GM11168 (cell line): Measurements from ENCODE around the gene ABCC9.

Source experiments
- in situ Hi-C: fragments of 300-500 bp; cut with MboI; formaldehyde crosslinking; loops from one replicate; pipeline ENCODE4 v1.12.0; 2022; ENCODE audit warnings: low sequenced_read_pairs; ENCODE audit not compliant: unreplicated experiment

ABCC9 gene

DNA sequence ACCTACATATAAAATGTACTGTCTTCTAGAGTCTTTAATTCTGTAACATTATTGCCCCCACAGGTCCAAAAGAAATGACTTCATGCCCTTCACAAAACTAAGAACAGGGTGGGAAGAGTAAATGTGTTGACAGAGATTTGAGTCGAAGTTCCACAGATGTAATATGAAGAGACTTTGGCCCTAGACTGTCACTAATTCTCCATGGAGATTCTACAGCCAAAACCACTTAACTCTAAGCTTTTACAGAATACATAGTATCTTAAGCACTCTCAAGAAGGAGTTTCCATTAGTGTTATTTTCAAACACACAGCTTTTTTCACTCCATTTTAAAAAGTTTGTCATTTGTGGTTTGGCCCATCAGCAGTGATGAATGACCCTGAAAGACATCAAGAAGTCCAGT, 56.3 kb downstream of the ABCC9 start:
- in situ Hi-C loops: no loop called here

DNA sequence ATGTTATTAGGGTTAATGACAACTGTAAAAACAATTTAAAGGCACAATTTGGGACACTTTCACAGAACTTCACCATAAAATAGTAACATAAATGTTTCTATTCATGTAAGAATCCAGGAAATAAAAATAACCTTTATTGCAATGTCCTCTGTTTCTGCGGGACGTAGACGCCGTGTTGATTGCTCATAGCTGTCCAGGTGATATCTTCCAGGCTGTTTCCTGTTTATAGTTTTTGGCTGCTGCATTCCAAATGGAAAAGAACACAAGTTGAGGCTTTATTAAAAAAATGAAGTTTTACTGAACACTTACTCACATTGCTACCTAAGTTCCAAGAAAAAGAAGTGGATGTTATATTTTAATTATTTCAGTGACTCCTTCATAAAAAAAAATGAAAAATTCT, 58.6 kb downstream of the ABCC9 start:
- in situ Hi-C loops: no loop called here

GRCh38 chr12:21881965-21882364, 59.3 kb downstream of the ABCC9 start:
- in situ Hi-C loops: no loop called here

GRCh38 chr12:21879312-21879711, 61.9 kb downstream of the ABCC9 start:
- in situ Hi-C loops: no loop called here

- in situ Hi-C loops: no loop called here
Measured at GRCh38 chr12:21877293-21877982, 63.8 kb downstream of the ABCC9 start.

DNA sequence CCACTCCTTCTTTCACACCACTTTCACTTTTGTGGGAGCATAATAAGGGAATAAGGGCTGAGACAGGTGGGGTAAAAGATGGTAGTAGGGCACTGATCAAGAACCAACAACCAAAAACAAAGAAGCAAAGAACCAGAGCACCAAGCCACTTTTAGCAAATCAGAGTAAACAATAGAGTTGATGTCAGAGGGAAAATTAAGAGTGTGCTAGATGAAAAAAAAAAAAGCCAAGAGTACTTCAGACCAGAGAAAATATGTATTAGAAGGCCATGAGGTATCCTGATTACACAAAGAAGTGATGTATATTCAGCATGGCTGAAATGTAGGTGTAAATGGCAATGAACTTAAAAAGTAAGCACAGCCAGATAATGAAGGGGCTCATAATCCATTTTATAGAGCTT, 75.4 kb downstream of the ABCC9 start:
- in situ Hi-C loops: no loop called here

- in situ Hi-C loops: no loop called here
Measured at GRCh38 chr12:21860534-21860933, 80.7 kb downstream of the ABCC9 start.

- in situ Hi-C loops: no loop called here
Measured at GRCh38 chr12:21860128-21860527, 81.1 kb downstream of the ABCC9 start.

DNA sequence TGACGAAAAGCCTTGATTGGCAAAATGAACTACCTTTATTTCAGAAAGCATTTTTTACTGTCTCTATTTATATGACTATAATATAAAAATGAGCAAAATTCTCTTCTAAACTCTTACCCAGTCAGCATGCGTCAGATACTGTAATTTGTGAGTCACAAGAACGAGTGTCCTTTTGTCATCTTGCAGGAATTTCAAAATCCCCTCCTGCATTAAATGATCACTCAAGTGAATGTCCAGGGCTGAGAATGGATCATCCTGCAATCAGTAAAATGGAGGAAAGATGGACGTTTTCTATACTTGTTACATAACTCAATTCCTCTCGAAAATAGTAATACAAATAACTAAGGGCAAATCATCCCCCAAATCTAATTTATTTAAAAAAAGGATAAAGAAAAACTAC, 89.0 kb downstream of the ABCC9 start:
- in situ Hi-C loops: no loop called here

- in situ Hi-C loops: no loop called here
Measured at GRCh38 chr12:21851151-21851550, 90.1 kb downstream of the ABCC9 start.

DNA sequence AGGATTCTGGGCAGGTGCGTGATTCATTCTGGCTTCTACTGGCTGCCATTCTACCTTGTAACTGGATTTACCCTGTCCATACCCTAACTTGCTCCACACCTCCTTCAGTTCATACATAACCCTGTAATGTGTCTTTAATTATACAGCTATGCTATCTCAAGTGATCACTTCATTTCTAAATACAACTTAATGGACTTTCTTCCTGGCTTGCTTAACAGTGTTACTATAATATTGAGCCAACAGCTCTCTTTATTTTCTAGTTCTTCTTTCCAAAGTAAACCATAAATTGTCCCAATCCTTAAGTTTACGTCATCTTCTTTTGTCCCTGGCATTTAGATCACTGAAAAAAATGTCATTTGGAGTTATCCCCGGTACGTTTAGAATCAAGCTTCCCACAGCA, 90.8 kb downstream of the ABCC9 start:
- in situ Hi-C loops: no loop called here

- in situ Hi-C loops: no loop called here
Measured at GRCh38 chr12:21849878-21850277, 91.3 kb downstream of the ABCC9 start.

- in situ Hi-C loops: no loop called here
Measured at GRCh38 chr12:21848192-21848591, 93.0 kb downstream of the ABCC9 start.

GRCh38 chr12:21843795-21844194, 97.4 kb downstream of the ABCC9 start:
- in situ Hi-C loops: no loop called here

DNA sequence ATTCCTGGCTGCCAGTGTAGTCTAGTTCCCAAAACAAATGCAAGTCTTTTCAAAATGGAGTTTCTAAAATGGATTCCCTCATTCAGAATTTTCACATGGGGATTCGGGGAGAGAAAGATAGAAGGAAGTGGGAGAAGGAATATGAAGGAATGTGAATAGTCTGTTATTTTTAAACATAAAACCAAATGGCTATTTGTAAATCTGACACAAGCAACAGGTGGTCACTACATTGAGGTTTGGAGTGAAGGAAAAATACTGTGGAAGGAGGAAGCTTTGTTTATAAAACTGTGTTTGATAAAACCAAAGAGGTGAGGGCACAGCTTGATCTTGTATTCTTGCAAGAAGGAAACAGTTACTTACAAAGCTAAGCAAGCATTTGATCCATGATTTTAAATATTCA, 101.5 kb downstream of the ABCC9 start:
- in situ Hi-C loops: no loop called here

- in situ Hi-C loops: no loop called here
Measured at GRCh38 chr12:21837847-21838246, 103.4 kb downstream of the ABCC9 start.

GRCh38 chr12:21831791-21832344, 109.4 kb downstream of the ABCC9 start:
- in situ Hi-C loops: no loop called here

GRCh38 chr12:21828779-21829178, 112.4 kb downstream of the ABCC9 start:
- in situ Hi-C loops: no loop called here

DNA sequence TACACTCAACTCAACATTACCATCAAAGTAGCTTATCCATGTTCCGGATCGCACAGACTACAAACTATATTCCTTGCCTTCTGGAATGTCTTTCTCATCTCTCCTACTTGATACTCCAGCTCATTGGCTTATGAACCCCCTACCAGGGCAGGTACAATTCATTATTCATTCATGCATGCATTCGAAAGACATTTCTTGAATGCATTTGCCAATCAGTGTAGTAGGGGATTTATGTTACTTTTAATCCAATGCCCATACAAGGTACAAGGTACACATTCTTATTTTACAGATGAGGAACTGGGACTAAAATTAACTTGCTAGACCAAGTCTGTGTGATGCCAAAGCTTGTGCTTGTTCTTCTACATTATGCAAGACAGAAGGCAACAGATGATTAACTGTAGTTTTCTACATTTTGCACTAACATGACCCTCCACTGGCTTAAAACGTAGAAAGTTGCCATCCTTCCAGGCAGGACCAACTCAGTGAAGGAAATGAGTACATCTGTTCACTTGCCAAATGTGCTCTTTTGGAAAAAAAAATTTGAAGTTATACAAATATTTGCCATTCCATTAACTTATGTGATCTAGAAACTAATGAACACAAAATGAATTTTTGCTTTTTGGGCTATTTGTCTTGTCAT, 113.0 kb downstream of the ABCC9 start:
- in situ Hi-C loops: no loop called here

DNA sequence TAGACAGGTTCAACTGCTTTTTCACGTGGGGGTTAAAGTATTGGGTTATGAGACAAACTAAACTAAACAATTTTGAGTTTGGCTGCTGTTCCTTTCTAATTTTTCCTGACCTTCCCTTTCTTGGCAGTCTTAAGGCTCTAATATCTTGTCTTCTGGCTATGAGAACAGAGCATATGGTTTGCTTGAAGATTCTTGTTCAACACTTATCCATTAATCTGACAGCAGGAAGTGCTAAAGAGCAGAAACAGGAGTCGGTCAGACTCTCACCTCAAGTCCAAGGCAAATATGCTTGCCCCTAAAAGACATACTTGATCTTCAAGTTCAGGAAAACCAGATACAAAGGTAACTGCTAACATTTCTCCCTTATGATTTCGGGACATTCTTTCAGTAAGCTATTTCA, 114.1 kb downstream of the ABCC9 start:
- in situ Hi-C loops: no loop called here

- in situ Hi-C loops: no loop called here
Measured at GRCh38 chr12:21826618-21826910, 114.7 kb downstream of the ABCC9 start.
